Measurements from ENCODE around the gene IGSF21.

IGSF21 gene

DNA sequence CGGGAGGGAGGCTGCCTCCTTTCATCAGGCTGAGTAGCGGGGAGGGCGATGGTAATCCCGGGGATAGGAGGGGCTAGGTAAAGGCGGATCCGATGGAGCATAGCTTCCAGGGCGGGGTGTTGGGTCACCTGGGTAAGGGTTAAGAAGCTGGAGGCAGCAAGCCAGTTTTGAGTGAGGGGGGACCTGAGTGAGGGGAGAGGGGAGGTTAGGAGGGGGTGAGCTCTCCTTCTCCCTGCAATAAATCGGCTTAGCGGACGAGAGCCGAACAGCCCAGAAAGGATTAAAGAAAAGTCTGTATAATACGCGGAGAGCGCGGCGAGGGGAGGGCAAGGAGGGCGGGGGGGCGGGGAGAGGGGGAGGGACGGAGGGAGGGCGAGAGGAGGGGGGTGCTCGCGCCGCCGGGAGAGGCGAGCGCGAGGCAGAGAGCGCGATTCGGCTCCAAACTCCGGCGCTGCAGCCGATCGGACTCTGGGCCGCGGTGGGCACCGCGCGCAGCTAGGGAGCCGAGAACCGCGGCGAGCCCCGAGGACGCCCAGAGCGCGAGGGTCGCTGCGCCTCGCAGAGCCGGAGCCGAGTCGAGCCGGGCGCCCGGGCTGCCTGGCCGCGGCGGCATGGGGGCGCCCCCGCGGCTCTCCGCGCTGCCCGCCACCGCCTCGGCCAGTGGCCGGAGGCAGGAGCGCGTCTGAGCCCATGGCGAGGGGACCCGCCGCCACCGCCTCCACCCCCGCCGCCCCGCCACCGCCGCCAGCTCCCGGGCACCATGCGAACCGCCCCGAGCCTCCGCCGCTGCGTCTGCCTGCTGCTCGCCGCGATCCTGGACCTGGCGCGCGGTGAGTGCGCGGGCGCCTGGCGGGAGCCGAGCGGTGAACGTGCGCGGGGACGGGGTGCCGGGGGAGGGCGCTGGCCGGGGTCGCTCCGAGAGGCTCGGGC, at the start of gene IGSF21:
Gene IGSF21 (plus strand): TSS at position 430 of the 930 bp plus-strand sequence. CDS start 331 bp downstream, at position 761.
- H3K4me1 ChIP-seq (ENCODE audit: control insufficient read depth, low read length) = no peaks in the 10 kb centered on the region
- no peak within 1 kb of the TSS for H3K4me3 ChIP-seq (ENCODE audit: low read length)
- H4K20me1 ChIP-seq (ENCODE audit: control insufficient read depth, insufficient read depth, low read depth, low read length) = no peaks in the 10 kb centered on the region
- H3K79me2 ChIP-seq (ENCODE audit: control insufficient read depth, low read length) = no peaks in the 10 kb centered on the region
- TF ChIP-seq, protein P1, sequence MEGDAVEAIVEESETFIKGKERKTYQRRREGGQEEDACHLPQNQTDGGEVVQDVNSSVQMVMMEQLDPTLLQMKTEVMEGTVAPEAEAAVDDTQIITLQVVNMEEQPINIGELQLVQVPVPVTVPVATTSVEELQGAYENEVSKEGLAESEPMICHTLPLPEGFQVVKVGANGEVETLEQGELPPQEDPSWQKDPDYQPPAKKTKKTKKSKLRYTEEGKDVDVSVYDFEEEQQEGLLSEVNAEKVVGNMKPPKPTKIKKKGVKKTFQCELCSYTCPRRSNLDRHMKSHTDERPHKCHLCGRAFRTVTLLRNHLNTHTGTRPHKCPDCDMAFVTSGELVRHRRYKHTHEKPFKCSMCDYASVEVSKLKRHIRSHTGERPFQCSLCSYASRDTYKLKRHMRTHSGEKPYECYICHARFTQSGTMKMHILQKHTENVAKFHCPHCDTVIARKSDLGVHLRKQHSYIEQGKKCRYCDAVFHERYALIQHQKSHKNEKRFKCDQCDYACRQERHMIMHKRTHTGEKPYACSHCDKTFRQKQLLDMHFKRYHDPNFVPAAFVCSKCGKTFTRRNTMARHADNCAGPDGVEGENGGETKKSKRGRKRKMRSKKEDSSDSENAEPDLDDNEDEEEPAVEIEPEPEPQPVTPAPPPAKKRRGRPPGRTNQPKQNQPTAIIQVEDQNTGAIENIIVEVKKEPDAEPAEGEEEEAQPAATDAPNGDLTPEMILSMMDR (IDR thresholded peaks at IDR 0.05; ENCODE audit: low read depth, low read length, poor library complexity, severe bottlenecking) = no peak
- TF ChIP-seq EZH2phosphoT487 (IDR thresholded peaks at IDR 0.05; ENCODE audit: borderline replicate concordance, low read length) = no peak
- H3K36me3 ChIP-seq (ENCODE audit: control insufficient read depth, low read length) = no peaks in the 10 kb centered on the region
- no peaks in the 10 kb centered on the region; the same call in 1 of the 2 replicates for H3K27me3 ChIP-seq (ENCODE audit: control insufficient read depth, low read length)
- H3K9me2 ChIP-seq (replicated peaks; ENCODE audit: control insufficient read depth, low read length) = no peaks in the 10 kb centered on the region
- no peaks in the 10 kb centered on the region for H3F3A ChIP-seq (ENCODE audit: control insufficient read depth, insufficient read depth)
- H3K9me3 ChIP-seq (ENCODE audit: control insufficient read depth, insufficient read depth, low read length) = no peaks in the 10 kb centered on the region
- H3K27ac ChIP-seq (ENCODE audit: low read depth, low read length) = no peak within 1 kb of the TSS
- no peak within 1 kb of the TSS for H3K4me2 ChIP-seq (ENCODE audit: low read length)

DNA sequence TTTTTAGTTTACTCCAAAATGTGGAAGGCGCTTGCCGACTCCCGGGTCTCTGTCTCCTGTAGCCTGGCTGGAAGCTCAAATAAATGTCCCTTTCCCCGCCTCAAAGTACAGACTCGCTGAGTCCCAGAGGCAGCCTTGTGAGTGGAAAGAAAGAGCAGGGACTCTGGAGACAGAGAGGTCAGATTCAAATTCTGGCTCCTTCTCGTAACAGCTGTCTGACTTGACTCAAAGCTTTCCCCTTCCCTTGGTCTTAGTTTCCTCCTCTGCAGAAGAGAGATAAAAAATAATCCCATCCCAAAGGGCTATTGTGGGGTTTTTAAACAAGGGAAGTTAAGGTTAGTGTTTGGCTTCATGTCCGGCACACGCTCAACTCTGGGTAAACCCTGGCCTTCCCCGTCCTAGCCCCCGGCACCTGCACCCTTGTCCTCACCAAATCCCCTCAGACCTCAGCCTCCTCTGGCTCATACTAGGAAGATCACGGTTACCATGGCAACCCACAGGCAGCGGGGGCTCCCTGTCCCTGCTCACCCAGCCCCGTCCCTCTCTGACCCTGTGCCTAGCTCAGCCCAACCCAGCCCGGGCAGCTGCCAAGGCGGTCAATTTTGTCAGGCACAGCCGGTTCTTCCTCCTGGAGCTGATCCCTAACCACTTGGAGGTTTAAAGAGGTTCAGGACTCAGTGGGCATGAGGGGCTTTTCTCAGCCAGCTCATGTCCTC, 49.2 kb upstream of the IGSF21 start:
- Histone ChIP-seq H3K4me3 (ENCODE audit: low read length) (no peak overlapping the region), H3F3A (ENCODE audit: control insufficient read depth, insufficient read depth) (no peaks in the 10 kb centered on the region), H3K4me1 (ENCODE audit: control insufficient read depth, low read length) (no peaks in the 10 kb centered on the region), H4K20me1 (ENCODE audit: control insufficient read depth, insufficient read depth, low read depth, low read length) (no peaks in the 10 kb centered on the region), H3K27ac (ENCODE audit: low read depth, low read length) (no peak overlapping the region), H3K36me3 (ENCODE audit: control insufficient read depth, low read length) (no peaks in the 10 kb centered on the region), H3K4me2 (ENCODE audit: low read length) (no peak overlapping the region), H3K9me2 (replicated peaks; ENCODE audit: control insufficient read depth, low read length) (no peaks in the 10 kb centered on the region), H3K9me3 (ENCODE audit: control insufficient read depth, insufficient read depth, low read length) (no peaks in the 10 kb centered on the region), H3K27me3 (ENCODE audit: control insufficient read depth, low read length) (no peaks in the 10 kb centered on the region), H3K79me2 (ENCODE audit: control insufficient read depth, low read length) (no peaks in the 10 kb centered on the region)
- TF ChIP-seq, protein P1 (IDR thresholded peaks at IDR 0.05; ENCODE audit: low read depth, low read length, poor library complexity, severe bottlenecking) = no peak
- no peak for TF ChIP-seq EZH2phosphoT487 (IDR thresholded peaks at IDR 0.05; ENCODE audit: borderline replicate concordance, low read length)

DNA sequence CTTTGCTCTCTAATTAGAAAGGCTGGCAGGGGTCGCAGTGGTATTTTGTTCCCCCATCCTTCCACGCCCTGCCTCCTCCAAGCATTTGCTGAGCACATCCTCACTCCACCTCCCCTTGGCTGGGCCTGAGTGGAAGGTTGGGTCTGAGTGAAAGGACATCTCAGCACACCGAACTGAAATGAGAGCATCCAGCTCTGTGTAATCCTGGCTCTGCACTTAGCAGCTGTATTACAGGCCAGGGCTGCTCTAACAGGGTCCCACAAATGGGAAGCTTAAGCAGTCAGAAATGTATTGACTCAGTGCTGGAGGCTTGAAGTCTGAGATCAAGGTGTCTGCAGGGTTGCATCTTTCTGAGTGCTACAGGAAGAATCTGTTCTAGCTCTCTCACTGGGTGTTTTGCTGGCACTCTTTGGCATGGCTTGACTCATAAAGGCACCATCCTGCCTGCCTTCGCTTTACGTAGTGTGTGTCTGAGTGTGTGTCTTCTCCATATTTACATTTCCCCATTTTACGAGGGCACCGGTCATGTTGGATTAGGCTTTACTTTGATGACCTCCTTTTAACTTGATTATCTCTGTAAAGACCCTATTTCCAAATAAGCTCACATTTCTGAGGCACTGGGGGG, 48.5 kb upstream of the IGSF21 start:
- Histone ChIP-seq H3K4me1 (ENCODE audit: control insufficient read depth, low read length) (no peaks in the 10 kb centered on the region), H3F3A (ENCODE audit: control insufficient read depth, insufficient read depth) (no peaks in the 10 kb centered on the region), H3K36me3 (ENCODE audit: control insufficient read depth, low read length) (no peaks in the 10 kb centered on the region), H3K79me2 (ENCODE audit: control insufficient read depth, low read length) (no peaks in the 10 kb centered on the region), H3K27ac (ENCODE audit: low read depth, low read length) (no peak overlapping the region), H3K4me3 (ENCODE audit: low read length) (no peak overlapping the region), H3K9me2 (replicated peaks; ENCODE audit: control insufficient read depth, low read length) (no peaks in the 10 kb centered on the region), H3K9me3 (ENCODE audit: control insufficient read depth, insufficient read depth, low read length) (no peaks in the 10 kb centered on the region), H3K4me2 (ENCODE audit: low read length) (no peak overlapping the region), H4K20me1 (ENCODE audit: control insufficient read depth, insufficient read depth, low read depth, low read length) (no peaks in the 10 kb centered on the region), H3K27me3 (ENCODE audit: control insufficient read depth, low read length) (no peaks in the 10 kb centered on the region)
- TF ChIP-seq, protein P1 (IDR thresholded peaks at IDR 0.05; ENCODE audit: low read depth, low read length, poor library complexity, severe bottlenecking) = no peak
- TF ChIP-seq EZH2phosphoT487 (IDR thresholded peaks at IDR 0.05; ENCODE audit: borderline replicate concordance, low read length) = no peak
